ENCODE results near the gene IFITM1. TPM values are rescaled to one million over a fixed set of nuclear protein-coding genes. Genes with fewer than 3 reads are reported as not detected.
"Not testable (repeated sequence)": the region's sequence is repeated elsewhere in the genome, so short reads cannot be mapped to it uniquely, and the experiment has no call there.

Gene IFITM1
- polyA plus RNA-seq, 1 experiment: 660 TPM

DNA sequence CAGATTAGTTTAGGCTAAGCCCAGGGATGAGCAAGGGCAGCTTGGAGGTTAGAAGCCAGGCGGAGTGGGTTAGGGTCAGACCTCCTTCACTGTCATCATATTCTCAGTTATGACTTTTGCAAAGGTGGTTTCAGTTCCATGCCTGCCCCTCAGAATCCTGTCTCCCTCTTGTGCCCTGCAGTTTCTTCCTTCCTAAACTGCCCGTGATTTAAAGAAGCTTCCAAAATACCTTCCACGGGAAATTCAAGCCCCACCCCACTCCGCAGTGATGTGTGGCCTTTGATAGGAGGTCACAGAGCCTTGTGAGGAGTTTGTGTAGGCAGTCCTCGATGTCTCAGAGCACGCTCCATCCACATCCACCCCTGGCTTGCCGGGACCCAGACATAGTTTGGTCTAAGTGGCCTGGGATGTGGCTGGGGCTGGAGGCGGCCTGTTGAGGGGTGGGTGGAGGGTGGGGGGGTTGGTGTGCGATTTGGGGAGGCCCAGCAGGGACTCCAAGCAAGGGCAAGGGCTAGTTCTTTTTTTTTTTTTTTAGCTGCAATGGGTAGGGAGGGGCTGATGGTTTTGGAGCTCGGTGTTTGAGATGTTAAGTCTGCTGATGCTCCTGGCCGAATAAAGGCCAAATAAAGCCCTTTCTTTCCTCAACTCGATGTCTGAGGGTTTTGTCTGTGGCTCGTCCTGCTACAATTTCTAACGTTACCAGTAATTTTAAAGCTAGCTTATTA is 1.6 kb upstream of the IFITM1 start:
- TF ChIP-seq, protein P1, sequence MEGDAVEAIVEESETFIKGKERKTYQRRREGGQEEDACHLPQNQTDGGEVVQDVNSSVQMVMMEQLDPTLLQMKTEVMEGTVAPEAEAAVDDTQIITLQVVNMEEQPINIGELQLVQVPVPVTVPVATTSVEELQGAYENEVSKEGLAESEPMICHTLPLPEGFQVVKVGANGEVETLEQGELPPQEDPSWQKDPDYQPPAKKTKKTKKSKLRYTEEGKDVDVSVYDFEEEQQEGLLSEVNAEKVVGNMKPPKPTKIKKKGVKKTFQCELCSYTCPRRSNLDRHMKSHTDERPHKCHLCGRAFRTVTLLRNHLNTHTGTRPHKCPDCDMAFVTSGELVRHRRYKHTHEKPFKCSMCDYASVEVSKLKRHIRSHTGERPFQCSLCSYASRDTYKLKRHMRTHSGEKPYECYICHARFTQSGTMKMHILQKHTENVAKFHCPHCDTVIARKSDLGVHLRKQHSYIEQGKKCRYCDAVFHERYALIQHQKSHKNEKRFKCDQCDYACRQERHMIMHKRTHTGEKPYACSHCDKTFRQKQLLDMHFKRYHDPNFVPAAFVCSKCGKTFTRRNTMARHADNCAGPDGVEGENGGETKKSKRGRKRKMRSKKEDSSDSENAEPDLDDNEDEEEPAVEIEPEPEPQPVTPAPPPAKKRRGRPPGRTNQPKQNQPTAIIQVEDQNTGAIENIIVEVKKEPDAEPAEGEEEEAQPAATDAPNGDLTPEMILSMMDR (IDR thresholded peaks at IDR 0.05; ENCODE audit: insufficient read depth, low read depth, low read length): no peak
- POLR2A ChIA-PET: interaction anchor here (0.6 kb wide), 3 partner anchors 43 to 533 kb away, joined by 5 to 12 read pairs (median 8); no protein-coding TSS in a partner anchor
- Histone ChIP-seq H3K4me3 (ENCODE audit: low read depth, low read length) (no peak overlapping the region), H3K36me3 (ENCODE audit: control insufficient read depth, insufficient read depth, low read length) (no peaks in the 10 kb centered on the region; the same call in 1 of the 2 replicates), H3K27me3 (ENCODE audit: control insufficient read depth, insufficient read depth, low read length) (no peaks in the 10 kb centered on the region)
- CTCF ChIA-PET: interaction anchor here (1.4 to 2.1 kb wide), 2 partner anchors 7 to 43 kb away, joined by 4 to 7 read pairs; no protein-coding TSS in a partner anchor
- DNase-seq (ENCODE audit: low read depth): no peak

- ChIA-PET POLR2A (no interaction called here), CTCF (interaction anchor here (1.4 to 2.1 kb wide), 2 partner anchors 8 to 42 kb away, joined by 4 to 7 read pairs; no protein-coding TSS in a partner anchor)
- TF ChIP-seq, protein P1 (IDR thresholded peaks at IDR 0.05; ENCODE audit: insufficient read depth, low read depth, low read length): no peak
- H3K4me3 ChIP-seq (ENCODE audit: low read depth, low read length): no peak overlapping the region; the same call in 1 of the 2 replicates
- no peak for DNase-seq (ENCODE audit: low read depth)
- H3K27me3 ChIP-seq (ENCODE audit: control insufficient read depth, insufficient read depth, low read length): no peaks in the 10 kb centered on the region
- no peaks in the 10 kb centered on the region; the same call in 1 of the 2 replicates for H3K36me3 ChIP-seq (ENCODE audit: control insufficient read depth, insufficient read depth, low read length)
Measured at GRCh38 chr11:313304-313786, 495 bp upstream of the IFITM1 start.

DNA sequence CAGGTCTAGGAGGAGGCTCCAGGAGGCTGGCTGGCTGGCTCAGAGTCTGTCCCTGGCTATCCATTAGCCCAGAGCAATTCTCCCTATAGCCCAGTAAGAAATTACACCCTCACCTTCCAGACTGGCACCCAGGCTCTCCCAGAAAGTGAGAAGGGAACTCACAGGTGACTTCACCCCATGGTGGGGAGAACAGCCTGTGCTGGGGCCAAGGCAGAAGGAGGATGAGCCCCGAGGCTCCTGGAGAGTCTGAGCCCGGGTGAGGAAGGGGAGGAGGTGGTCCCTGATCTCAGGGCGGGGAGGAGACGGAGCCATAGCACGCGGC is 675 bp downstream of the IFITM1 start:
- POLR2A ChIA-PET; DNase-seq (ENCODE audit: low read depth); CTCF ChIA-PET: not testable (repeated sequence)

GRCh38 chr11:315051-315481 is 1.2 kb downstream of the IFITM1 start:
- ChIA-PET CTCF (interaction anchor here (0.9 to 2.2 kb wide), 3 partner anchors 10 to 82 kb away, joined by 3 to 12 read pairs (median 3); no protein-coding TSS in a partner anchor), POLR2A (no interaction called here)
- Histone ChIP-seq H3K27me3 (ENCODE audit: control insufficient read depth, insufficient read depth, low read length) (no peaks in the 10 kb centered on the region), H3K36me3 (ENCODE audit: control insufficient read depth, insufficient read depth, low read length) (0 out of 2 replicates have a peak, but pooled peaks cover 2% of the 10 kb centered on the region), H3K4me3 (ENCODE audit: low read depth, low read length) (peak overlapping the region; percentile 47)
- TF ChIP-seq, protein P1 (IDR thresholded peaks at IDR 0.05; ENCODE audit: insufficient read depth, low read depth, low read length): no peak
- no peak for DNase-seq (ENCODE audit: low read depth)

More for the DNA sequence above, 675 bp downstream of the IFITM1 start:
- H3K4me3 ChIP-seq (ENCODE audit: low read depth, low read length): peak overlapping the region; percentile 47
- not testable (repeated sequence) for H3K36me3 ChIP-seq (ENCODE audit: control insufficient read depth, insufficient read depth, low read length); H3K27me3 ChIP-seq (ENCODE audit: control insufficient read depth, insufficient read depth, low read length)

DNA sequence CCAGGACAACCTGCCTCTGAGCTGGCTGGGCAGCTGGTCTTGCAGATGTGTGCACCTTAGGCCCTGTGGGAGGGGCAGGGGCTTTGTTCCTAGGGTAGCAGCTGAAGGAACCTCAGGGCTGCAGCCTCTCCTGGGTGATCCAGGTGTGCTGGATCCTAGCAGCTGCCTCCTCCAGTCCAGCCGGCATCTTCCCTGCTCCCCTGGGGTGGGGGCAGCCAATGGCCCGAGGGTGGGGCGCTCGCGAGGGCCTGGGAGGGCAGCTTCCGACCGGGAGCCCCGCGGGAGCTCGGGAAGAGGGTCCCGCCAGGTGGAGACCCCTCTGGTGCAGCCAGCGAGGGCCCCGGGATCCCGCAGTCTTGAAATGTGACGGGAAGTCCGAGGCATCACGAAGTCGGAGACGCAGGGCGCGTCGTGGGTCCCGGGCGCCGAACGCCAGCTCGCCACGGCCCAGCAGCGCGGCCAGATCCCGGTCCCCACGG is 1.7 kb downstream of the IFITM1 start:
- H3K36me3 ChIP-seq (ENCODE audit: control insufficient read depth, insufficient read depth, low read length): 0 out of 2 replicates have a peak, but pooled peaks cover 2% of the 10 kb centered on the region
- ChIA-PET CTCF (interaction anchor here (0.7 to 2.2 kb wide), 5 partner anchors 11 to 81 kb away, joined by 3 to 12 read pairs (median 3); no protein-coding TSS in a partner anchor), POLR2A (no interaction called here)
- no peak for DNase-seq (ENCODE audit: low read depth)
- H3K4me3 ChIP-seq (ENCODE audit: low read depth, low read length): peak overlapping the region; percentile 47
- TF ChIP-seq, protein P1 (IDR thresholded peaks at IDR 0.05; ENCODE audit: insufficient read depth, low read depth, low read length): no peak
- no peaks in the 10 kb centered on the region for H3K27me3 ChIP-seq (ENCODE audit: control insufficient read depth, insufficient read depth, low read length)

All from BJ (cell line).